ENCODE results near the gene NOTCH2. TPM values are rescaled to one million over a fixed set of nuclear protein-coding genes. Genes with fewer than 3 reads are reported as not detected.

The NOTCH2 gene
- total and polyA plus RNA-seq, 2 experiments from 2014 or later = 8.5 to 56.6 TPM

GRCh38 chr1:119908661-119909060 is 160.8 kb downstream of the NOTCH2 start (continued):
- TF ChIP-seq, protein P1, sequence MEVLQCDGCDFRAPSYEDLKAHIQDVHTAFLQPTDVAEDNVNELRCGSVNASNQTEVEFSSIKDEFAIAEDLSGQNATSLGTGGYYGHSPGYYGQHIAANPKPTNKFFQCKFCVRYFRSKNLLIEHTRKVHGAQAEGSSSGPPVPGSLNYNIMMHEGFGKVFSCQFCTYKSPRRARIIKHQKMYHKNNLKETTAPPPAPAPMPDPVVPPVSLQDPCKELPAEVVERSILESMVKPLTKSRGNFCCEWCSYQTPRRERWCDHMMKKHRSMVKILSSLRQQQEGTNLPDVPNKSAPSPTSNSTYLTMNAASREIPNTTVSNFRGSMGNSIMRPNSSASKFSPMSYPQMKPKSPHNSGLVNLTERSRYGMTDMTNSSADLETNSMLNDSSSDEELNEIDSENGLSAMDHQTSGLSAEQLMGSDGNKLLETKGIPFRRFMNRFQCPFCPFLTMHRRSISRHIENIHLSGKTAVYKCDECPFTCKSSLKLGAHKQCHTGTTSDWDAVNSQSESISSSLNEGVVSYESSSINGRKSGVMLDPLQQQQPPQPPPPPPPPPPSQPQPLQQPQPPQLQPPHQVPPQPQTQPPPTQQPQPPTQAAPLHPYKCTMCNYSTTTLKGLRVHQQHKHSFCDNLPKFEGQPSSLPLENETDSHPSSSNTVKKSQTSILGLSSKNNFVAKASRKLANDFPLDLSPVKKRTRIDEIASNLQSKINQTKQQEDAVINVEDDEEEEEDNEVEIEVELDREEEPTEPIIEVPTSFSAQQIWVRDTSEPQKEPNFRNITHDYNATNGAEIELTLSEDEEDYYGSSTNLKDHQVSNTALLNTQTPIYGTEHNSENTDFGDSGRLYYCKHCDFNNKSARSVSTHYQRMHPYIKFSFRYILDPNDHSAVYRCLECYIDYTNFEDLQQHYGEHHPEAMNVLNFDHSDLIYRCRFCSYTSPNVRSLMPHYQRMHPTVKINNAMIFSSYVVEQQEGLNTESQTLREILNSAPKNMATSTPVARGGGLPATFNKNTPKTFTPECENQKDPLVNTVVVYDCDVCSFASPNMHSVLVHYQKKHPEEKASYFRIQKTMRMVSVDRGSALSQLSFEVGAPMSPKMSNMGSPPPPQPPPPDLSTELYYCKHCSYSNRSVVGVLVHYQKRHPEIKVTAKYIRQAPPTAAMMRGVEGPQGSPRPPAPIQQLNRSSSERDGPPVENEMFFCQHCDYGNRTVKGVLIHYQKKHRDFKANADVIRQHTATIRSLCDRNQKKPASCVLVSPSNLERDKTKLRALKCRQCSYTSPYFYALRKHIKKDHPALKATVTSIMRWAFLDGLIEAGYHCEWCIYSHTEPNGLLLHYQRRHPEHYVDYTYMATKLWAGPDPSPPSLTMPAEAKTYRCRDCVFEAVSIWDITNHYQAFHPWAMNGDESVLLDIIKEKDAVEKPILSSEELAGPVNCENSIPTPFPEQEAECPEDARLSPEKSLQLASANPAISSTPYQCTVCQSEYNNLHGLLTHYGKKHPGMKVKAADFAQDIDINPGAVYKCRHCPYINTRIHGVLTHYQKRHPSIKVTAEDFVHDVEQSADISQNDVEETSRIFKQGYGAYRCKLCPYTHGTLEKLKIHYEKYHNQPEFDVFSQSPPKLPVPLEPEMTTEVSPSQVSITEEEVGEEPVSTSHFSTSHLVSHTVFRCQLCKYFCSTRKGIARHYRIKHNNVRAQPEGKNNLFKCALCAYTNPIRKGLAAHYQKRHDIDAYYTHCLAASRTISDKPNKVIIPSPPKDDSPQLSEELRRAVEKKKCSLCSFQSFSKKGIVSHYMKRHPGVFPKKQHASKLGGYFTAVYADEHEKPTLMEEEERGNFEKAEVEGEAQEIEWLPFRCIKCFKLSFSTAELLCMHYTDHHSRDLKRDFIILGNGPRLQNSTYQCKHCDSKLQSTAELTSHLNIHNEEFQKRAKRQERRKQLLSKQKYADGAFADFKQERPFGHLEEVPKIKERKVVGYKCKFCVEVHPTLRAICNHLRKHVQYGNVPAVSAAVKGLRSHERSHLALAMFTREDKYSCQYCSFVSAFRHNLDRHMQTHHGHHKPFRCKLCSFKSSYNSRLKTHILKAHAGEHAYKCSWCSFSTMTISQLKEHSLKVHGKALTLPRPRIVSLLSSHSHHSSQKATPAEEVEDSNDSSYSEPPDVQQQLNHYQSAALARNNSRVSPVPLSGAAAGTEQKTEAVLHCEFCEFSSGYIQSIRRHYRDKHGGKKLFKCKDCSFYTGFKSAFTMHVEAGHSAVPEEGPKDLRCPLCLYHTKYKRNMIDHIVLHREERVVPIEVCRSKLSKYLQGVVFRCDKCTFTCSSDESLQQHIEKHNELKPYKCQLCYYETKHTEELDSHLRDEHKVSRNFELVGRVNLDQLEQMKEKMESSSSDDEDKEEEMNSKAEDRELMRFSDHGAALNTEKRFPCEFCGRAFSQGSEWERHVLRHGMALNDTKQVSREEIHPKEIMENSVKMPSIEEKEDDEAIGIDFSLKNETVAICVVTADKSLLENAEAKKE (CRISPR knock-in tag; IDR thresholded peaks at IDR 0.05) = no peak
- TF ChIP-seq ZNF331 (CRISPR knock-in tag; IDR thresholded peaks at IDR 0.05; ENCODE audit: low read depth) = no peak
- TF ChIP-seq EZH2phosphoT487 (IDR thresholded peaks at IDR 0.05; ENCODE audit: unreplicated experiment) = no peak
- no peak for TF ChIP-seq ZNF114 (CRISPR knock-in tag; IDR thresholded peaks at IDR 0.05)
- TF ChIP-seq NANOG (IDR thresholded peaks at IDR 0.05; ENCODE audit: borderline replicate concordance) = no peak
- no peak for TF ChIP-seq CREB1 (CRISPR knock-in tag; IDR thresholded peaks at IDR 0.05; ENCODE audit: low read depth)
- no peak for TF ChIP-seq STAT1 (IDR thresholded peaks at IDR 0.05; ENCODE audit: unreplicated experiment)
- TF ChIP-seq JUNB (IDR thresholded peaks at IDR 0.05; ENCODE audit: unreplicated experiment) = no peak
- no peak for TF ChIP-seq EZH2 (IDR thresholded peaks at IDR 0.05; ENCODE audit: low read depth, unreplicated experiment)
- TF ChIP-seq, protein P2, sequence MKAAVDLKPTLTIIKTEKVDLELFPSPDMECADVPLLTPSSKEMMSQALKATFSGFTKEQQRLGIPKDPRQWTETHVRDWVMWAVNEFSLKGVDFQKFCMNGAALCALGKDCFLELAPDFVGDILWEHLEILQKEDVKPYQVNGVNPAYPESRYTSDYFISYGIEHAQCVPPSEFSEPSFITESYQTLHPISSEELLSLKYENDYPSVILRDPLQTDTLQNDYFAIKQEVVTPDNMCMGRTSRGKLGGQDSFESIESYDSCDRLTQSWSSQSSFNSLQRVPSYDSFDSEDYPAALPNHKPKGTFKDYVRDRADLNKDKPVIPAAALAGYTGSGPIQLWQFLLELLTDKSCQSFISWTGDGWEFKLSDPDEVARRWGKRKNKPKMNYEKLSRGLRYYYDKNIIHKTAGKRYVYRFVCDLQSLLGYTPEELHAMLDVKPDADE (IDR thresholded peaks at IDR 0.05) = no peak
- TF ChIP-seq, protein P3, sequence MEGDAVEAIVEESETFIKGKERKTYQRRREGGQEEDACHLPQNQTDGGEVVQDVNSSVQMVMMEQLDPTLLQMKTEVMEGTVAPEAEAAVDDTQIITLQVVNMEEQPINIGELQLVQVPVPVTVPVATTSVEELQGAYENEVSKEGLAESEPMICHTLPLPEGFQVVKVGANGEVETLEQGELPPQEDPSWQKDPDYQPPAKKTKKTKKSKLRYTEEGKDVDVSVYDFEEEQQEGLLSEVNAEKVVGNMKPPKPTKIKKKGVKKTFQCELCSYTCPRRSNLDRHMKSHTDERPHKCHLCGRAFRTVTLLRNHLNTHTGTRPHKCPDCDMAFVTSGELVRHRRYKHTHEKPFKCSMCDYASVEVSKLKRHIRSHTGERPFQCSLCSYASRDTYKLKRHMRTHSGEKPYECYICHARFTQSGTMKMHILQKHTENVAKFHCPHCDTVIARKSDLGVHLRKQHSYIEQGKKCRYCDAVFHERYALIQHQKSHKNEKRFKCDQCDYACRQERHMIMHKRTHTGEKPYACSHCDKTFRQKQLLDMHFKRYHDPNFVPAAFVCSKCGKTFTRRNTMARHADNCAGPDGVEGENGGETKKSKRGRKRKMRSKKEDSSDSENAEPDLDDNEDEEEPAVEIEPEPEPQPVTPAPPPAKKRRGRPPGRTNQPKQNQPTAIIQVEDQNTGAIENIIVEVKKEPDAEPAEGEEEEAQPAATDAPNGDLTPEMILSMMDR (conservative IDR thresholded peaks at IDR 0.05; ENCODE audit: low read depth in 2 of 2) = no peak

Measured in GM23338 (cell line).